LNCaP clone FGC (cell line): ENCODE data around the gene ZSWIM1.
"Not testable (repeated sequence)": the region's sequence is repeated elsewhere in the genome, so short reads cannot be mapped to it uniquely, and the experiment has no call there.

Source experiments
- DNase-seq: peaks from one replicate; pipeline ENCODE4 v3.0.0-alpha.2; 2011; ENCODE audit warnings: low read depth
- H3K4me3 ChIP-seq: 2 replicates; pipeline ENCODE4 v1.5.1; 2011; ENCODE audit warnings: mild to moderate bottlenecking, low read depth, low read length, control low read depth
- TF ChIP-seq, protein P1 (sequence below): IDR thresholded peaks from 2 replicates; pipeline ENCODE4 v1.5.1; 2012; ENCODE audit warnings: mild to moderate bottlenecking; ENCODE audit not compliant: control insufficient read depth, insufficient read depth; ENCODE audit errors: extremely low read depth

ZSWIM1 gene

DNA sequence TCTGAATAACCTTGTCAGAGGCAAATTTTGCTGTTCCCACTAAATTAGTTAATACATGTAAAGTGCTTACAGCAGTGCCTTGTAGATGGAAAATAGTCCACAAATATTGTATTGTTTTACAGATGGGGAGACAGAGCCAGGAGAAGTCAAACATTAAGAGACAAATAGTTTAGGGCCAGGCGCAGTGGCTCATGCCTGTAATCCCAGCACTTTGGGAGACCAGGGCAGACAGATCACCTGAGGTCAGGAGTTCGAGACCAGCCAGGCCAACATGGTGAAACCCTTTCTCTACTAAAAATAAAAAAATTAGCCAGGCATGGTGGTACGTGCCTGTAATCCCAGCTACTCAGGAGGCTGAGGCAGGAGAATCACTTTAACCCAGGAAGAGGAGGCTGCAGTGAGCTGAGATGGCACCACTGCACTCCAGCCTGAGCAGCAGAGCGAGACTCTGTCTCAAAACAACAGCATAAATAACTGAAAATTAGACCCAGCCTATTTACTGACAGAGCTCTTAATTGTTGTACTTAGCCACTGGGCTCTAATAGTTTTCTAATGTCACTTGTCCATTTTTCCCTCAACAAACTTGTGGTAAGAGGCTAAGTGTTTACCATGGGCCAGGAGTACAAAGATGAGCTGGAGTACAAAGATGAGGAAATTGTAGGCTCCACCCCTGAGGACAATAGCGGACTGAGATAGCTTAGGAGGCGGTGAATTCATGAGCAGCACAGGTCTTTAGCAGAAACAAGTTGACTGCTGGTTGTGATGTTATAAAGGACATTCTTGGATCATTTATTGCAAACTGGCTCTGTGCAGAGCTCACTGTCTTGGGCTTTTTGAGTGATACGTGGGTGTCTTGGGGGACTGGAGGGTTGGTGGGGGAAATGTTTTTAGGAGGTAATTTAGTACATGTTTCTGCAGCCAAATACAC, 17.2 kb upstream of the ZSWIM1 start:
- TF ChIP-seq, protein P1, sequence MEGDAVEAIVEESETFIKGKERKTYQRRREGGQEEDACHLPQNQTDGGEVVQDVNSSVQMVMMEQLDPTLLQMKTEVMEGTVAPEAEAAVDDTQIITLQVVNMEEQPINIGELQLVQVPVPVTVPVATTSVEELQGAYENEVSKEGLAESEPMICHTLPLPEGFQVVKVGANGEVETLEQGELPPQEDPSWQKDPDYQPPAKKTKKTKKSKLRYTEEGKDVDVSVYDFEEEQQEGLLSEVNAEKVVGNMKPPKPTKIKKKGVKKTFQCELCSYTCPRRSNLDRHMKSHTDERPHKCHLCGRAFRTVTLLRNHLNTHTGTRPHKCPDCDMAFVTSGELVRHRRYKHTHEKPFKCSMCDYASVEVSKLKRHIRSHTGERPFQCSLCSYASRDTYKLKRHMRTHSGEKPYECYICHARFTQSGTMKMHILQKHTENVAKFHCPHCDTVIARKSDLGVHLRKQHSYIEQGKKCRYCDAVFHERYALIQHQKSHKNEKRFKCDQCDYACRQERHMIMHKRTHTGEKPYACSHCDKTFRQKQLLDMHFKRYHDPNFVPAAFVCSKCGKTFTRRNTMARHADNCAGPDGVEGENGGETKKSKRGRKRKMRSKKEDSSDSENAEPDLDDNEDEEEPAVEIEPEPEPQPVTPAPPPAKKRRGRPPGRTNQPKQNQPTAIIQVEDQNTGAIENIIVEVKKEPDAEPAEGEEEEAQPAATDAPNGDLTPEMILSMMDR = no peak
- no peak for DNase-seq
- no peak overlapping the region for H3K4me3 ChIP-seq

- no peak overlapping the region for H3K4me3 ChIP-seq
- DNase-seq = no peak
- TF ChIP-seq, protein P1 = no peak
Measured at GRCh38 chr20:45866454-45866853, 14.6 kb upstream of the ZSWIM1 start.

GRCh38 chr20:45867136-45867818, 13.8 kb upstream of the ZSWIM1 start:
- no peak overlapping the region for H3K4me3 ChIP-seq
- TF ChIP-seq, protein P1 = no peak
- DNase-seq = no peak

DNA sequence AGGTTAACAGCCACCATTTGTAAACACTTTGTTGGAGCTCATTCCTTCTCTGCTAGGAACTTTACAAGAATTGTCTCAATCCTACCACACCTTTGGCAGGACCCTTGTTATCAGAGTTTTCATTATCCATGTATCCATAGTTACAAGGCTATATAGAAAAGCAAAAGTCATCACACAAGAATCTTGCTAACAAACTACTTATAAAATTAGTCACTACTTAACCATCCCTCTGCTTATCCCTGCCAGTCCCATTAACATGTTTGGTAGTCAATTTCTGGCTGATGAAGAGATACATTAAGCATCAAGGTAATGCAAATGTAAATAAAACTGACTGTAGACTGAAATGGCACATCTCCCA, 13.2 kb upstream of the ZSWIM1 start:
- TF ChIP-seq, protein P1 = no peak
- H3K4me3 ChIP-seq = no peak overlapping the region
- no peak for DNase-seq

DNA sequence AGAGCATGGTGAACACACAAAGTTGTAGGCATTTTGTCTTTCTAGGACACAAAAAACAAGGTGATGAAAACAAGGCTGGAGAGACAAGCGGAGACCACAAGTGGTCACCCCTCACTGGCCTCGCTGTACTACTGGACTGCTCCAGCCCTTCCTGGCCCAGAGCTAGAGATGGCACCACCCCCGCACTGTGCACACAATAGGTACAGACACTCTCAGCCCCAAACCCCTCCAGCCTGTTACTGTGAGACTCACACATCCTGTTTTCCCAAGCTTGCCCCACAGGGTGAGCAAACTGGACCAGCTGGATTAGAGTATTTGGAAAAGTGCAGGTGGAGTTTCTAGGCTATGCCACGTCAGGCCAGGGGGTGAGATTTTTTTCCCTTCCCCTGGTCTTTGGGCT, 8.4 kb upstream of the ZSWIM1 start:
- H3K4me3 ChIP-seq = no peak overlapping the region
- TF ChIP-seq, protein P1 = no peak
- DNase-seq = peak; percentile 18

GRCh38 chr20:45873409-45874103, 7.5 kb upstream of the ZSWIM1 start:
- TF ChIP-seq, protein P1 = no peak
- DNase-seq = no peak
- H3K4me3 ChIP-seq = no peak overlapping the region

- DNase-seq, H3K4me3 ChIP-seq: not testable (repeated sequence)
Measured at GRCh38 chr20:45874104-45874481, 6.9 kb upstream of the ZSWIM1 start.
